ENCODE data around the gene ABLIM3. TPM values are rescaled to one million over a fixed set of nuclear protein-coding genes. Genes with fewer than 3 reads are reported as not detected.

Gene ABLIM3
- total RNA-seq, 4 donors from 2014 or later = 4.2 to 6.5 (median 4.7) TPM

- 50 to 67% methylated on average over 1 of the region's 1 CpG for WGBS, 2 donors (ENCODE audit: low coverage in 1 of 2)
- Histone ChIP-seq H3K9me3 (no peaks in the 10 kb centered on the region), H3K4me3 (no peak overlapping the region), H3K36me3 (no peaks in the 10 kb centered on the region), H3K4me1 (no peaks in the 10 kb centered on the region), H3K27ac (no peak overlapping the region), H3K27me3 (no peaks in the 10 kb centered on the region)
- in situ Hi-C loops (cut with MboI; ENCODE audit: low pct_ligation_motif_present in 1 of 4, low pct_unique_long_range_greater_than_20kb in 1 of 4, low sequenced_read_pairs in 3 of 4) (loop anchor here in 1 of 4 donors (10.0 kb wide), 1 partner anchor 112 kb away; the partner anchor contains the start of gene ABLIM3), intact Hi-C loops (cut with DNase I; ENCODE audit: low total_unique reads) (no loop called here)
- DNase-seq = no peak
- TF ChIP-seq CTCF (IDR thresholded peaks at IDR 0.05) (no peak), EP300 (IDR thresholded peaks at IDR 0.05; ENCODE audit: low read depth) (no peak), POLR2AphosphoS5 (IDR thresholded peaks at IDR 0.05) (no peak), POLR2A (IDR thresholded peaks at IDR 0.05) (no peak)
Observed at GRCh38 chr5:149257131-149257530, 115.8 kb downstream of the ABLIM3 start.

- in situ Hi-C loops (cut with MboI; ENCODE audit: low pct_ligation_motif_present in 1 of 4, low pct_unique_long_range_greater_than_20kb in 1 of 4, low sequenced_read_pairs in 3 of 4) = loop anchor here in 1 of 4 donors (10.0 kb wide), 1 partner anchor 113 kb away; the partner anchor contains the start of gene ABLIM3
- no peak for TF ChIP-seq POLR2A (IDR thresholded peaks at IDR 0.05)
- TF ChIP-seq CTCF (IDR thresholded peaks at IDR 0.05) = no peak
- no peak for TF ChIP-seq POLR2AphosphoS5 (IDR thresholded peaks at IDR 0.05)
- no peak for TF ChIP-seq EP300 (IDR thresholded peaks at IDR 0.05; ENCODE audit: low read depth)
- no peak for DNase-seq
Observed at GRCh38 chr5:149257889-149258705, 116.8 kb downstream of the ABLIM3 start.

GRCh38 chr5:149260761-149261160, 119.5 kb downstream of the ABLIM3 start:
- no peak overlapping the region for H3K27ac ChIP-seq
- 81 to 91% methylated on average over 1 of the region's 1 CpG for WGBS, 2 donors (ENCODE audit: low coverage in 1 of 2)
- H3K4me1 ChIP-seq = no peaks in the 10 kb centered on the region
- H3K4me3 ChIP-seq = no peak overlapping the region
- no peaks in the 10 kb centered on the region for H3K9me3 ChIP-seq
- intact Hi-C loops (cut with DNase I; ENCODE audit: low total_unique reads) = no loop called here
- TF ChIP-seq CTCF (IDR thresholded peaks at IDR 0.05) = no peak
- no peak for TF ChIP-seq EP300 (IDR thresholded peaks at IDR 0.05; ENCODE audit: low read depth)
- TF ChIP-seq POLR2A (IDR thresholded peaks at IDR 0.05) = no peak
- no peak for TF ChIP-seq POLR2AphosphoS5 (IDR thresholded peaks at IDR 0.05)
- H3K27me3 ChIP-seq = no peaks in the 10 kb centered on the region
- in situ Hi-C loops (cut with MboI; ENCODE audit: low pct_ligation_motif_present in 1 of 4, low pct_unique_long_range_greater_than_20kb in 1 of 4, low sequenced_read_pairs in 3 of 4) = no loop called here
- no peak for DNase-seq
- H3K36me3 ChIP-seq = no peaks in the 10 kb centered on the region

More at GRCh38 chr5:149257889-149258705, 116.8 kb downstream of the ABLIM3 start:
- 81 to 90% methylated on average over 3 to 10 of the region's 10 CpGs for WGBS, 2 donors (ENCODE audit: low coverage in 1 of 2)
- Histone ChIP-seq H3K4me1 (no peaks in the 10 kb centered on the region), H3K27ac (no peak overlapping the region), H3K4me3 (no peak overlapping the region), H3K36me3 (no peaks in the 10 kb centered on the region), H3K9me3 (no peaks in the 10 kb centered on the region), H3K27me3 (no peaks in the 10 kb centered on the region)
- intact Hi-C loops (cut with DNase I; ENCODE audit: low total_unique reads) = no loop called here

DNA sequence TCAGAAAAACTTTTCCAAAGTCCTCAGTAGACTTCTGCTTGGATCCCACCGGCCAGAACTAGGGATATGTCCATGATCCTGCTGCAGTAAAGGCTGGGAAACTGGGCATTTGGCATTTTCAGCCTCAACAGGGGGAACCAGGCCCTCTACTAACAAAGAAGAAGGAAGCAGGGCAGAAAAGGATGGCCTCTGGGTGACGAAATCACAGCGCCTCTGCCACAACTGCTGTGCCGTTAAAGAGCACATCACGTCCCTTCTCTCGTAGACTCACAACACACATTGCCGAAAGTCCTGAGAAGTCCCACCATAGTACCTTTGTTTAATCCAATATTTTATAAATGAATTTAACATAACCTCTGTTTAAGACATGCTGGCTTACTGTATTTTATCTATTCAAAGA, 120.0 kb downstream of the ABLIM3 start:
- in situ Hi-C loops (cut with MboI; ENCODE audit: low pct_ligation_motif_present in 1 of 4, low pct_unique_long_range_greater_than_20kb in 1 of 4, low sequenced_read_pairs in 3 of 4) (no loop called here), intact Hi-C loops (cut with DNase I; ENCODE audit: low total_unique reads) (no loop called here)
- DNase-seq = no peak
- Histone ChIP-seq H3K9me3 (no peaks in the 10 kb centered on the region), H3K4me1 (no peaks in the 10 kb centered on the region), H3K4me3 (no peak overlapping the region), H3K36me3 (no peaks in the 10 kb centered on the region), H3K27ac (no peak overlapping the region), H3K27me3 (no peaks in the 10 kb centered on the region)
- WGBS, 2 donors (ENCODE audit: low coverage in 1 of 2) = 71 to 77% methylated on average over 7 of the region's 7 CpGs
- TF ChIP-seq POLR2AphosphoS5 (IDR thresholded peaks at IDR 0.05) = no peak

Data from transverse colon (tissue), 4 donors.